ENCODE measurements around the gene COL2A1.

Gene COL2A1

GRCh38 chr12:48001505-48002413, 2.5 kb downstream of the COL2A1 start:
- H3K4me3 ChIP-seq (ENCODE audit: low read depth, low read length) = peak overlapping the region; percentile 50
- no peak for TF ChIP-seq CTCF (conservative IDR thresholded peaks at IDR 0.05; ENCODE audit: low read depth, low read length)
- DNase-seq (ENCODE audit: low read depth) = no peak

GRCh38 chr12:48000878-48001504, 3.3 kb downstream of the COL2A1 start:
- peak overlapping the region; percentile 50 for H3K4me3 ChIP-seq (ENCODE audit: low read depth, low read length)
- peak; percentile 76 for DNase-seq (ENCODE audit: low read depth)
- TF ChIP-seq CTCF (conservative IDR thresholded peaks at IDR 0.05; ENCODE audit: low read depth, low read length) = peak; percentile 21

- DNase-seq (ENCODE audit: low read depth) = no peak
- TF ChIP-seq CTCF (conservative IDR thresholded peaks at IDR 0.05; ENCODE audit: low read depth, low read length) = no peak
- H3K4me3 ChIP-seq (ENCODE audit: low read depth, low read length) = no peak overlapping the region
Measured at GRCh38 chr12:47999816-48000215, 4.5 kb downstream of the COL2A1 start.

GRCh38 chr12:47997321-47997720, 7.0 kb downstream of the COL2A1 start:
- no peak for TF ChIP-seq CTCF (conservative IDR thresholded peaks at IDR 0.05; ENCODE audit: low read depth, low read length)

GRCh38 chr12:47995981-47996401, 8.3 kb downstream of the COL2A1 start:
- no peak for TF ChIP-seq CTCF (conservative IDR thresholded peaks at IDR 0.05; ENCODE audit: low read depth, low read length)
- DNase-seq (ENCODE audit: low read depth) = peak; percentile 73
- H3K4me3 ChIP-seq (ENCODE audit: low read depth, low read length) = no peak overlapping the region

More at GRCh38 chr12:47997321-47997720, 7.0 kb downstream of the COL2A1 start:
- H3K4me3 ChIP-seq (ENCODE audit: low read depth, low read length) = no peak overlapping the region
- DNase-seq (ENCODE audit: low read depth) = no peak

GRCh38 chr12:47993491-47993890, 10.8 kb downstream of the COL2A1 start:
- no peak for DNase-seq (ENCODE audit: low read depth)
- TF ChIP-seq CTCF (conservative IDR thresholded peaks at IDR 0.05; ENCODE audit: low read depth, low read length) = no peak

More at GRCh38 chr12:47993491-47993890, 10.8 kb downstream of the COL2A1 start:
- no peak overlapping the region for H3K4me3 ChIP-seq (ENCODE audit: low read depth, low read length)
